CD4-positive, alpha-beta T cell (primary cell): Measurements from ENCODE around the gene MTCL1. TPM values are rescaled to one million over a fixed set of nuclear protein-coding genes. Genes with fewer than 3 reads are reported as not detected.
A peak's percentile ranks its signal among the peaks of the same experiment; 100 is the strongest.

Experiments used
- ATAC-seq: fragments of 200-7000 bp; cut with Tn5 transposase; one replicate; pipeline ENCODE4 v1.10.0; 2022; ENCODE audit warnings: mild to moderate bottlenecking; ENCODE audit not compliant: poor library complexity
- CTCF ChIA-PET: fragments of 350-600 bp; sonication (Branson Sonifier 250); formaldehyde crosslinking; loops from one replicate; lab custom pipeline; 2021; ENCODE audit warnings: antibody characterized with exemption, inconsistent platforms; lab: Charles Lee
- POLR2A ChIA-PET: fragments of 350-600 bp; sonication (Branson Sonifier 250); formaldehyde crosslinking; loops from one replicate; lab custom pipeline; 2021; ENCODE audit warnings: antibody characterized with exemption, inconsistent platforms; lab: Charles Lee
- DNase-seq, 14 experiments: peaks; one replicate each; pipeline ENCODE4 v3.0.0-alpha.2; 2013 to 2020; ENCODE audit warnings: mixed read lengths in 2 of 14
- H3K27ac ChIP-seq, 2 donors: one replicate each; pipeline versions ENCODE4 v1.5.1 to v1.7.0; 2013; ENCODE audit warnings: low read length in 2 of 2, low read depth in 1 of 2, mild to moderate bottlenecking in 1 of 2
- H3K27me3 ChIP-seq, 2 experiments: 1 replicate in 1 of 2; 2 replicates in 1 of 2; pipeline versions ENCODE4 v1.6.1 to v1.7.0; 2013; ENCODE audit warnings: low read length in 2 of 2, control low read depth in 1 of 2, mild to moderate bottlenecking in 1 of 2, moderate library complexity in 1 of 2; ENCODE audit not compliant: insufficient read depth in 2 of 2, control insufficient read depth in 1 of 2
- H3K36me3 ChIP-seq: one replicate; pipeline ENCODE4 v1.6.1; 2013; ENCODE audit warnings: low read length, control low read depth; ENCODE audit not compliant: insufficient read depth
- H3K4me1 ChIP-seq: one replicate; pipeline ENCODE4 v1.6.1; 2013; ENCODE audit warnings: low read length, control low read depth; ENCODE audit not compliant: insufficient read depth
- H3K4me3 ChIP-seq: one replicate; pipeline ENCODE4 v1.5.1; 2013; ENCODE audit warnings: mild to moderate bottlenecking, low read length, moderate library complexity
- H3K9me3 ChIP-seq, 2 experiments: 1 replicate in 1 of 2; 2 replicates in 1 of 2; pipeline versions ENCODE4 v1.6.1 to v1.7.0; 2013; ENCODE audit warnings: low read length in 2 of 2, mild to moderate bottlenecking in 2 of 2, control low read depth in 1 of 2, moderate library complexity in 1 of 2; ENCODE audit not compliant: control insufficient read depth in 1 of 2, insufficient read depth in 1 of 2
- H3K27ac Mint-ChIP-seq: one replicate; pipeline ENCODE4 v1.8.0; 2020; ENCODE audit warnings: mixed read lengths
- H3K27me3 Mint-ChIP-seq: one replicate; pipeline ENCODE4 v1.8.0; 2021; ENCODE audit warnings: mixed read lengths
- H3K36me3 Mint-ChIP-seq: one replicate; pipeline ENCODE4 v1.8.0; 2021; ENCODE audit warnings: low read depth, mixed read lengths
- H3K4me1 Mint-ChIP-seq: one replicate; pipeline ENCODE4 v1.8.0; 2021; ENCODE audit warnings: low read depth, mixed read lengths
- H3K4me3 Mint-ChIP-seq: one replicate; pipeline ENCODE4 v1.8.0; 2020; ENCODE audit warnings: mild to moderate bottlenecking, mixed read lengths
- H3K9me3 Mint-ChIP-seq: one replicate; pipeline ENCODE4 v1.8.0; 2020; ENCODE audit warnings: mixed read lengths
- CTCF ChIP-seq: fragments of 200-600 bp; IDR thresholded peaks from one replicate; pipeline ENCODE4 v1.8.0; 2022; ENCODE audit warnings: antibody characterized with exemption, mild to moderate bottlenecking
- intact Hi-C, 2 experiments: fragments of 100-400 bp; cut with DNase I in 1 of 2; cut with micrococcal nuclease in 1 of 2; formaldehyde crosslinking; loops; one replicate each; pipeline versions ENCODE4 v1.15.1 to v1.9.0; 2023 to 2025; cut with DNase I, micrococcal nuclease
- total RNA-seq, 174 experiments: library from RNA in 2 of 174; stranded (reverse) in 2 of 174; gene quantifications; one replicate each; pipeline ENCODE4 v1.2.3 and lab custom pipeline; 2021 to 2026

The MTCL1 gene
- total RNA-seq, 2 experiments from 2014 or later = 0.11 to 0.55 TPM

GRCh38 chr18:8856769-8857393 lies 151.5 kb downstream of the MTCL1 start:
- DNase-seq = peak in 1 of 14 experiments; percentile 7
- Histone ChIP-seq H3K9me3 (peaks cover 0 to 8% of the 10 kb centered on the region in 2 experiments), H3K27me3 (no peaks in the 10 kb centered on the region), H3K36me3 (no peaks in the 10 kb centered on the region), H3K4me3 (no peak overlapping the region), H3K27ac (no peak overlapping the region), H3K4me1 (no peaks in the 10 kb centered on the region)
- peaks cover 11% of the 10 kb centered on the region for H3K27me3 Mint-ChIP-seq
- no peaks in the 10 kb centered on the region for H3K9me3 Mint-ChIP-seq
- no peak overlapping the region for H3K4me3 Mint-ChIP-seq
- no peaks in the 10 kb centered on the region for H3K36me3 Mint-ChIP-seq
- no peak for TF ChIP-seq CTCF
- POLR2A ChIA-PET = no interaction called here
- ATAC-seq = no peak
- CTCF ChIA-PET = no interaction called here
- intact Hi-C loops = no loop called here
- no peak overlapping the region for H3K27ac Mint-ChIP-seq
- H3K4me1 Mint-ChIP-seq = no peaks in the 10 kb centered on the region

- H3K9me3 ChIP-seq = peaks cover 0 to 8% of the 10 kb centered on the region in 2 experiments
- Mint-ChIP-seq H3K9me3 (no peaks in the 10 kb centered on the region), H3K4me3 (no peak overlapping the region), H3K27ac (no peak overlapping the region), H3K27me3 (peaks cover 11% of the 10 kb centered on the region), H3K4me1 (no peaks in the 10 kb centered on the region), H3K36me3 (no peaks in the 10 kb centered on the region)
- intact Hi-C loops = no loop called here
- DNase-seq (no peak), ATAC-seq (no peak)
- POLR2A ChIA-PET = no interaction called here
- H3K27ac ChIP-seq = no peak overlapping the region
- H3K27me3 ChIP-seq = no peaks in the 10 kb centered on the region
- no peaks in the 10 kb centered on the region for H3K4me1 ChIP-seq
- TF ChIP-seq CTCF = no peak
- H3K36me3 ChIP-seq = no peaks in the 10 kb centered on the region
- H3K4me3 ChIP-seq = no peak overlapping the region
- CTCF ChIA-PET = no interaction called here
These were observed 152.4 kb downstream of the MTCL1 start for GRCh38 chr18:8857806-8858205.

- DNase-seq (no peak), ATAC-seq (no peak)
- no peaks in the 10 kb centered on the region for H3K36me3 ChIP-seq
- no peak overlapping the region for H3K4me3 ChIP-seq
- no peak overlapping the region for H3K27ac ChIP-seq
- intact Hi-C loops = no loop called here
- POLR2A ChIA-PET = no interaction called here
- Mint-ChIP-seq H3K4me3 (no peak overlapping the region), H3K9me3 (no peaks in the 10 kb centered on the region), H3K4me1 (no peaks in the 10 kb centered on the region), H3K27ac (no peak overlapping the region), H3K36me3 (no peaks in the 10 kb centered on the region), H3K27me3 (peaks cover 11% of the 10 kb centered on the region)
- peaks cover 0 to 8% of the 10 kb centered on the region in 2 experiments for H3K9me3 ChIP-seq
- H3K27me3 ChIP-seq = no peaks in the 10 kb centered on the region
- no peaks in the 10 kb centered on the region for H3K4me1 ChIP-seq
- CTCF ChIA-PET = interaction anchor here (0.5 kb wide), 1 partner anchor 258 kb away, joined by 3 read pairs; no protein-coding TSS in a partner anchor
- TF ChIP-seq CTCF = no peak
These were observed 153.6 kb downstream of the MTCL1 start for GRCh38 chr18:8858888-8859511.
